Subcutaneous adipose tissue (tissue), 4 donors: ENCODE results near the gene FGF14. TPM values are rescaled to one million over a fixed set of nuclear protein-coding genes. Genes with fewer than 3 reads are reported as not detected.

ENCODE experiments used
- CTCF ChIP-seq: fragments of 450-650 bp; IDR thresholded peaks from one replicate; pipeline ENCODE4 v1.5.1; 2016; ENCODE audit warnings: low read depth, mild to moderate bottlenecking, control low read depth, antibody characterized with exemption, moderate library complexity
- total RNA-seq, 4 donors: library from RNA; depleted of rRNA; stranded (reverse); fragments of >200 nt; gene quantifications; one replicate each; pipeline ENCODE4 v1.1.0, GENCODE V29; 2016

The FGF14 gene
- total RNA-seq, 4 donors from 2014 or later, result 0.17 to 3.6 (median 0.93) TPM

DNA sequence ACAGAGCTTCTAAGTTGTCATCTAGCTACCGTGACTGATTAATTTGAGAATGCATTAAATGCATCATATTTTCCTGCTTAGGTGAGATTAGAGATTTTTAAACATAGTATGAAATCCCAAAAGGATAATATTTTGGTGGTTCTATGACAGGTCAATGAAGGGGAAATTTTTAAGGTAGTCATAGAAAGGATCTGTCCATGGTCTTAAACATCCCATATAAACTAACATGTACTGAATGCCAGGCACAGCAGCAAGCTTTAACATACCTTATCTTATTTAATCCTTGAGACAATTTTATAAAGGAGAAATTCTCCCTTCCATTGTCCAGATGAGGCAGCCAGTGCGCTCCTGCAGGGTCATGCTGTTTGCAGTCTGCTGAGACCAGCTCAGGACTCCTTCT is 466.0 kb downstream of the FGF14 start:
- no peak for TF ChIP-seq CTCF

GRCh38 chr13:101931186-101931585 is 470.7 kb downstream of the FGF14 start:
- TF ChIP-seq CTCF, result no peak

- no peak for TF ChIP-seq CTCF
Measured at GRCh38 chr13:101930331-101930730, 471.5 kb downstream of the FGF14 start.

DNA sequence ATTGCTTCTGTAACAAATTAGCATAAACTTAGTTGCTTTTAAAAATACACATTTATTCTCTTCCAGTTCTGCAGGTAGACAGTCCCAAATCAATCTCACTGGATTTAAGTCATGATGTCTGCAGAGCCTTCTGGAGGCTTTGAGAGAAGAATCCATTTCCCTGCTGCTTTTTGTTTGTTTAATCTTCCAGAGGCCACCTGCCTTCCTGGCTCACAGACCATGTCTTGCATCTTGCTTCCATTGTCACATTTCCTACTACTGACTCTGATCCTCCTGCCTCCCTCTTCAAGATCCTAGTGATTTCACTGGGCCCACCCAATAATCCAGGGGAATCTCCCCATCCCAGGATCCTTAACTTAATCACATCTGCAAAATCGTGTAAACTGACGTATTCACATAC is 476.1 kb downstream of the FGF14 start:
- TF ChIP-seq CTCF, result no peak

GRCh38 chr13:101919541-101920181 is 482.2 kb downstream of the FGF14 start:
- TF ChIP-seq CTCF, result no peak

DNA sequence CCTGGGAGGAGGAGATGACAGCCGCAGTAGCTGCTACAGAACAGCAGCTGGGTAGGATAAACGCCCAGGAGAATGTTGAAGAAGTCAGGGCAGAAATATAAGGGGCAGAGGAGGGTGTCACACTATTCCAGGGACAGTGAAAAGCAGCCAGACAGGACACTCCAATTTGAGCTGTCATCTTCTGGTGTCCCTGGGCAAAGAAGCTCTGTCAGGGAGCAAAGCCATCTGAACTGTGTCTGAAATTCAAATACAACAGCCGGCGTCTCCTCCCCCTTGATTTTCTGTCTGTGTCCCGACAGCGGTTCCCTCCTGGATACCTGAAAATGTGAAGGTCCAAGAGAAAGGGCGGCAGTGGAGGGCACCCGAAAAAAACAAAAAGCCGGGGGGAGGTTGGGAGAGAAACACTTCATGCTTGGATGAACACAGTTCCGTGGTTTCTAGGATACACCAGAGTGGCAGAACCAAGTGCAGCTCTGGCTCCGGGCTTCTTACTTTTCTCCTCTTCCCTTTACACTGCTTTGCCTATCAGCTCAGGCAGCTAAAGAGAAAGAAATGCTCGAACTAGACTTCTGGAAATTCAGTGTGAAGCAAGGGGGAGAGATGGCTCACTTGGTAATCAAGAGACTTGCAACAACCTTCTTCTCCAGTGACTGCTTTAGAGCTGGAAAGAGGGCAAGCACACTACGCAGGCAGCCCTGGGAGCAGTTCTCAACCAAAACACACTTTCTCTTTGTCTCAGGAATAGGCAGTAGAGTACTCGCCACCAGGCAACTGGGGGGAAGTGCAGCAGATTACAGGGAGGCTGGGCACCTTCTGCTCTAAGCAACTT is 483.8 kb downstream of the FGF14 start:
- no peak for TF ChIP-seq CTCF

- no peak for TF ChIP-seq CTCF
Measured at GRCh38 chr13:101917475-101917810, 484.4 kb downstream of the FGF14 start.
